NCI-H82 (cell line): Measurements from ENCODE around the gene WDR82.
A peak's percentile ranks its signal among the peaks of the same experiment; 100 is the strongest.

Experiments used
- DNase-seq: peaks from one replicate; lab custom pipeline; 2025; lab: John Stamatoyannopoulos, UW

The WDR82 gene

DNA sequence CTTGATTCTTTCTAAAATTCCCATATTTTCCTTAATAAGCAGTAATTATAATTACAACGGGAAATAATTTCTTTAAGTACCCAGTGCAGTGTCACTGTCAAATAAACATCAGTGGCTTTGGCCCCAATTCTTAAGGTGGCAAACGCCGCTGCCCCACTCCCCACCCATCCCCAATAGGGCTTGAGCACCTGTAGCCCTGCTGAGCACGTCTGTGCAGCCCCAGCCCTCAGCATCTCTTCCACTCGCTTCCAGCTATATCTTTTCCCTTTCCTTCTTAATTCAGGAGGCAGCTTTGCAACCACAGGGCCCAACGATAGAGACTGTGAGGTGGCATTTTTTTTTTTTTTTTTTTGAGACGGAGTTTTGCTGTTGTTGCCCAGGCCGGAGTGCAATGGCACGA is 23.8 kb downstream of the WDR82 start:
- DNase-seq = no peak

DNA sequence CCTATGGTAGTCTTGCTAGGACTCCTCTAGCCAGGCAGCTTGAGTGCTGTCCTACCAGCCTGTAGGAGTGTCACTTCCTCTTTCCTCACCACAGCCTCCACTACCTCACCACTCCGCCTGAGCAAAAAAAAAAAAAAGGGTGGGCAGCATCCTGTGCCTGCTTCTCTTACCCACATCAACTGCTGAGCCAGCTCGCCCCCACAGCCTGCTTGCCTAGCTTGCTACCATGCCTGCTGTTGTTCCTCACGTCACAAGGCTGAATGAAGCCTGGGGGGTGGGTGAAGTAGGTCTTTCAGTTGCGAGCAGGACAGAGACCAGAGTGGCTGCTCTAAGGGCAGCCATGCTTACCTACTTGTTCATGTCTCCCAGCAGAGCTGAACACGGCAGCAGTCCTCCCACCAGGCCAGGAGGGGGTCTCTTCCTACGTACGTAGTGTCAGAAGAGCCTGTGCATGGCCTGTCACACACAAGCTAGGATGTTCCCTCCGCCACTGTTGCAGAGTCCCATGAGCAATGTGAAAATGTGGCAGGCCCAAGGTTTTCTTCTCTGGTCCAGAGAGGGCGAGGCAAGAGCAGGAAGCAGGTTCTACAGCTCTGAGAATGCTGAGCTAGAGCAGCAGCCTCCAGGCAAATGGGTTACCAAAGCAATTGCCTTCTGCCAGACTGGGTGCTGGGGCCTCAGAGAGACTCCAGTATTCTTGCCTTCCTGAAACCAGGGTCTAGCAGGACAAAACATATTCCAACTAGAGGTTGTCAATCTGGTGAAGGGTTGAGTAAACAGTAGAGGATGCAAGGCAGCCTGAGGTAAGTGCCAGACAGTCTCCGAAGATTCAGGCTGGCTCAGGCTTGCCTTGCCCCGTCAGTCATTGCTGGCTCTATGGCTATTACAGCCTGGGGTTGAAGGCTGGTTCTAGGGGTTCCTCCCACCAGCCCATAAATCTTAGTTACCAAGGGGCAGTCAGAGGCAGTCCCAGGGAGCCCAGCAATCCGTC is 24.8 kb downstream of the WDR82 start:
- DNase-seq = no peak

DNA sequence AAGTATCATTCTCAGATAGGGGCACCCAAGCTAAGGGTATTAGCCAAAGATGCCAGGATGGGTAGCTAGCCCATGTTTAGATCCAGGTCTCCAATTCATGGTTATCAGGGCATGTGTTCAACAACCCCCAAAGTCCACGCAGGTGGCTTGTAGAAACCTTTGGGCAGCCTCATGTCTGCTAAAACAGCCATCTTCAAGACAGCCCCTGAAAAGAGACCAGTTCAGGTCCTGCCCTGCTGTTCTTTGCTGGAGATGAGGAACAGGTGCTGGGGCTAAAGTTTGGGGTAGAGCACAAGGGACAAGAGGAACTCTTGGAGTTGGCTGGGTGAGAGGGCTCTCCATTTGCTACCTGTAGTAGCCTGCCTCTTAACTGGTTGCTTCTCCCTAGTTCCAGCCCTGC is 28.3 kb downstream of the WDR82 start:
- no peak for DNase-seq

DNA sequence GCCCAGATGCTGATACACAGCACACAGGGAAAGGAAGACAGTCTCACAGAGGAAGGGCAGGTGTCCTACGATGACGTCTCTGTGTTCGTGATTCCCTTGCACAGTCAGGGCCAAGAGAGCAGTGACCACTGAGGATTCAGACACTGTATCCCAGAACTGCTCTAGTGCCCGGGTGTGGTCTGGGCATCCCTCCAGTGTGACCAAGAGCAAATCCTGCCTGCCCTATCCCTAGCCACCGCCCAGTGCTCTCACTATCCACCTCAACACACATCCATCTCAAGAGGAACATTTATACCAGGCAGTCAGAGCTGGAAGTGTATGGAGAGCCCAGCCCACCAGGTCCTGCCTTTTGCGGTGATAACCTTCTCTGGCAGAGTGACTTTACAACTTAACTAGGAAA is 28.8 kb downstream of the WDR82 start:
- no peak for DNase-seq

DNA sequence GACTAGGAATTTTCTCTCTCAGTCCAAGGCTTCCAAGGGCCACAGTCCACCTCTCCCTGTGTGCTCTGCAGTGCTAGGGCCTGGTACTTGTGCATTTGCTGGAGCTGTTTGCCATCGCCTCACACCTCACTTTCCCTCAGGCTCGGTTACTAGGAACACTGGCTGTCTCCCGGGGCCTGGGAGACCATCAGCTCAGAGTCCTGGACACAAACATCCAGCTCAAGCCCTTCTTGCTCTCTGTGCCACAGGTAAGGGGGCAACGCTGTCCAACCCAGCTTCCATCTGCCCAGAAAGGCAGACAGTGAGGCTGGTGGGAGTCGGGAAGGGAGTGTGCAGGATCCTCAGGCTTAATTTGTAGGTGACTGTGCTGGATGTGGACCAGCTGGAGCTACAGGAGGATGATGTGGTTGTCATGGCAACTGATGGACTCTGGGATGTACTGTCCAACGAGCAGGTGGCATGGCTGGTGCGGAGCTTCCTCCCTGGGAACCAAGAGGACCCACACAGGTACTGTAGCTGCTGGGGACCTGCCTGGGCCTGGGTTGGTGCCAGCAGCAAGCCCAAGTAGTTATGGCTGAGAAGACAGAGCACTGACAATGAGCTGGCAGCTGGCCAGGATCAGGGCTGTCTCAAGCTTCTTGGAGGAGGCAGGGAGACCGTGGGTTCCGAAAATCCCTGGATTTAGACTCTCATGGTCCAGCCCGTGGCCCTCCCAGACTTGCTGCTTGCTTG is 29.5 kb downstream of the WDR82 start:
- peak; percentile 50 for DNase-seq

DNA sequence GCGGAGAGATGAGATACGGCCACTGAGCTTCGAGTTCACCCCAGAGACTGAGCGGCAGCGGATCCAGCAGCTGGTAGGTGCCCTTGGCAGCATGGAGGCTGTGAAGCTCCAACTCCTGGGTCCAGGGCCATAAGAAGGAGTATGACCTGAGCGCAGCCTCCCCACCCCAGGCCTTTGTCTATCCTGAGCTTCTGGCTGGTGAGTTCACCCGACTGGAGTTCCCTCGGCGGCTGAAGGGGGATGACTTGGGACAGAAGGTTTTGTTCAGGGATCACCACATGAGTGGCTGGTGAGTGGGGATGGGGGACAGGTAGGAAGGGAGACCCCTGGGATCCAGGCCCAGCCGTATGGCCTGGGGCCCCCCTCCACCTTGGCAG is 30.3 kb downstream of the WDR82 start:
- DNase-seq = no peak

DNA sequence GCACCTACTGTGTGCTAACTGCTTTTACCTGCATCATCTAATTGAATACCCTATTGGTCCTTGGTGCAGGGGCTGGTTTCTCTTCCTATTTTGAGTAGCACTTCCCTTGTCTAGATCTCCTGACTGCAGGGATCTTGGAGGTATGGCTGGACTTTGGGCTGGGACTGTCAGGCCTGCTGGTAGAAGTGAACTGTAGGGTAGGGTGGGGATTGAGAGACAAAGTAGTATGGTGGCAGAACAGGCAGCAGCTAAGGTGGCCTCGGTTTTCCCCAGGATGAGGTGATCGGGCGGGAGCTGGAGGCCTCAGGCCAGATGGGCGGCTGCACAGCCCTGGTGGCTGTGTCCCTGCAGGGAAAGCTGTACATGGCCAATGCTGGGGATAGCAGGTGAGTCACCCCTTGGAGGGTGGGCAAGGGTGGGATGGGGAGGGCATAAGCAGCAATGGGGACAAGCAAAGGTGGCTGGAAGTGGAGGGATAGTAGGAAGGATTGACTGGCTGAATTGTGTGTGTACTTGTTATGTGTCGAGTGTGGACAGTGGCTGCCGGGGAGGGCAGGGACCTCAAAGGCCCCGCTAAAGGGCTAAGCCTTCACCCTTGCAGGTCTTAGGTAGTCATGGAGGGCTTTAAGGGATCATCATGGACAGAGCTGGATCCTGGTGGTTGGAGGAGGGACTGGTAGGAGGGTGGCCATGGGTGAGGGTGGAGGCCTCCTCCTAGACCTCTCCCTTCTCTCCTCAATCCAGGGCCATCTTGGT is 30.9 kb downstream of the WDR82 start:
- DNase-seq = no peak

DNA sequence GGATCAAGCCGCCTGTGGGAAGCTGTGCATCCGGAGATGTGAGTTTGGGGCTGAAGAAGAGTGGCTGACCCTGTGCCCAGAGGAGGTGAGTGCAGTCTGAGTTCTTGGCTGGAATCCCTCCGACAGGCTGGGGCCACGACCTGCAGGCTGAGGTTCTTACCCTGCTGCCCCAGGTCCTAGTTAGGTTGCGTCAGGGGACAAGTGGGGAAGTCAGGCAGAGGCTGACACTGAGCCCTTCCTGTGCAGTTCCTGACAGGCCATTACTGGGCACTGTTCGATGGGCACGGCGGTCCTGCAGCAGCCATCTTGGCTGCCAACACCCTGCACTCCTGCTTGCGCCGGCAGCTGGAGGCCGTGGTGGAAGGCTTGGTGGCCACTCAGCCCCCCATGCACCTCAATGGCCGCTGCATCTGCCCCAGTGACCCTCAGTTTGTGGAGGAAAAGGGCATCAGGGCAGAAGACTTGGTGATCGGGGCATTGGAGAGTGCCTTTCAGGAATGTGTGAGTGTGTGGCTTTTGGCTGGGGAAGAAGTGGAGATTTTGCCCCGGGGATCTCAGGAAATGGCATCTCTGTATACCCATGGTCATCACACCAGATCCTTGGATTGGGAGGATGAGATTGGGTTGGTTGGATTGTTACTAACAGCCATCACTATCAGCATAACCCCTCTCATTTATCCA is 31.6 kb downstream of the WDR82 start:
- DNase-seq = no peak

DNA sequence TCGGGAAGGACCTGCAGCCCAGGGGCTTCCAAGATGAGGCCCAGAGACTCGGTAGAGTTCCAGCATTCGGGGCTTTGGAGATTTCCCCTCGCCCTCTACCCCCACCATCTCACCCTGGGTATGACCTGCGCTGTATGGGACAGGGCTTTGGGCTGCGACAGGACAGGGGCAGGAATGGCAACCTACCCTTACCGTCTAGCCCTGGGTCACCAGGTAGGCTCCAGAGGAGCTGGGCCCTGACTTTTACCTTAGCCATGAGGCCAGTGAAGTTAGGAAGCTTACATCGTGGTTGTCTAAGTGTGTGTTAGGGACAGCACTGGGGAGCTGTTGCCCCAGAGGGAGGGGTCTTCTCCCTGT is 32.2 kb downstream of the WDR82 start:
- no peak for DNase-seq

DNA sequence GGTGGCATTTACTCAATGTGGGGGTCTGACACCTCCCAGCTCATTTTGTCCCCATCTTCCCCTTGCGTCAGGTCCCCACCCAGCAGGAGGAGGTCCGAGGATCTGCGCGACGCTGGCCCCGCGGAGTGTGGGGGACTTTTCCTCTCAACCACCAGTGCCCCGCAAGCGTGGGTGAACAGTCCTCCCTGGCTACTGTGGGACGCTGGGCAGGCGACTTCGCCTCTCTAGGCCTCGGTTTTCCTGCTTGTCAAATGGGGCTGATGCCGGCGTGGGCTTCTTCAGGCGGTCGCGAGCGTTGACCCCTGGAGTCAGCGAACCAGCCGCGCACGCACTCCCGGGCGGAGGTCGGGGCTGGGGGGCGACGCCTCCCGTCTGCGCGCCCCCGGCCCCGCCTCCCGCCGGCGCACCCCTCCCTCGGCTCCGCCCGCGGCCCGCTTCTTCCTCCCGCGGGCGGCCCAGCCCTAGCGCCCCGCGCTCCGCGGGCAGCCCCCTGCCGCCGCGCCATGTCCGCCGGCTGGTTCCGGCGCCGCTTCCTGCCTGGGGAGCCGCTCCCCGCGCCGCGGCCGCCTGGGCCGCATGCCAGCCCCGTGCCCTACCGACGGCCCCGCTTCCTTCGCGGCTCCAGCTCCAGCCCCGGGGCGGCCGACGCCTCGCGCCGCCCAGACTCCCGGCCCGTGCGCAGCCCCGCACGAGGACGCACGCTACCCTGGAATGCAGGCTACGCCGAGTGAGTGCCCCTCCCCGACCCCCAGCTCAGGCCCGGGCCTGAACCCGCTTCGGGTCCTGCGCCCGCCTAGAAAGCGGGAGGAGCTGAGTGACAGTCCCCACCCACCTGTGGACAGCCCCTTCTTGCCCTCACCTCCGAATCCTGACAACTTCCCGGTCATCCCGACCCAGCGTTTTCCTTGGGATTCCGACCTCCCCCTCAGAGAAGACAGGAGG is 32.9 kb downstream of the WDR82 start, which contains the start of gene PPM1M:
Gene PPM1M, plus strand, starts transcription at position 438 of the 942 bp plus-strand sequence. Its CDS starts 66 bp downstream, at position 504.
- peak; percentile 36 for DNase-seq

DNA sequence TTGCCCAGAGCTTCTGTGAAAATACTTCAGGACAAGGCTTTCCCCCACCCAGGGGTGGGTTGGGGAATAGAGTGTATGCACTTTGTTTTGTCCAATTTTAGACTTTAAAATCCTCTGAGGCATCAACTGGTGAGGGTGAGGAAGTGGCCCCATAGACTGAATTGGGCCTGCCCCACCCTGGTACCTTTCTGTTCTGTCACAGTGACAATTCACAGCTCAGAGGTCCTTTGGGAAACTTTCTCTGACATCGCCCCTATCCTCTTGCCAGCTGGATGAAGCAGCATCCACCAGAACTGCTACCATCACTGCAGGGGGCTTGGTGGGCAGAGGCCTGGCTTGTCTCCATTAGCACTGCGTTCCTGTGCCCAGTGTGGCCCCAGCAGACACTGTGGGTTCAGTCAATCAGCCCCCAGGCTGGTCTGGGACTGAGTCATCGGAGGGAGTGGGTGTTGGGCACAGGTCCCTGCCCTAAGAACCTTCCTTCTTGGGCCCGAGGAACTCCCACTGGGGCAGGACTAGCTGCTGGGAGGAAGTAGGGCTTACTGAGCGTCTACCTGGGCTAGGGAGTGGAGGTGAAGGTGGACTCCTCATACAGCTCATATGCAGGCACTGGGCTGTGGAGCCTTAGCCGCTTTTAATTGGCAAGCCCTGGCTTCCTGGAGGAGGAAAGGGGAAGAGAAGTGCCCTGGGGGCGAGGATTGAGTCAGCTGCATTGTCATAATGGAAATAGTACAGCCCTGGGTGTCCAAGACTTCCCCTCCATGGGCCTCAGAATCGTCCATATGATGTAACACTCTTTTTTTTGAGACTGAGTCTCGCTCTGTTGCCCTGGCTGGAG is 34.4 kb downstream of the WDR82 start:
- no peak for DNase-seq

DNA sequence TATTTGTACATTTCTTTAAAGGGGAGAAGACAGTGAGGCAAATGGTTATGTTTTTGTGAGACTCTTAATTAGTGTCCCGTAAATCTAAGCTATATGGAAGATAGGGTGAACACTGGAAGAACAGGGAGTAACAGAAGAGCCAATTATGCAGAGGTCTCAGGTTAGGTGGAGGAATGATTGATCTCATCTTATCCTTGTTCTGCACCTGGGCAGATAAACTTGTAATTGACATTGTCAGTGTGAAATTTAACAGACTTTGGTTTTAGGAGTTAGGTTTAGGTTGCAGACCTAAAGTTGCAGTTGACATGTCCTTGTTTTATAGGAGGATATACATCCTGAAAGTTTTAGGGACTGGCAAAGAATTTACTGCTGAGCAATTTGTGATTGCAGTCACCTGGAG is 36.4 kb downstream of the WDR82 start:
- peak; percentile 8 for DNase-seq

DNA sequence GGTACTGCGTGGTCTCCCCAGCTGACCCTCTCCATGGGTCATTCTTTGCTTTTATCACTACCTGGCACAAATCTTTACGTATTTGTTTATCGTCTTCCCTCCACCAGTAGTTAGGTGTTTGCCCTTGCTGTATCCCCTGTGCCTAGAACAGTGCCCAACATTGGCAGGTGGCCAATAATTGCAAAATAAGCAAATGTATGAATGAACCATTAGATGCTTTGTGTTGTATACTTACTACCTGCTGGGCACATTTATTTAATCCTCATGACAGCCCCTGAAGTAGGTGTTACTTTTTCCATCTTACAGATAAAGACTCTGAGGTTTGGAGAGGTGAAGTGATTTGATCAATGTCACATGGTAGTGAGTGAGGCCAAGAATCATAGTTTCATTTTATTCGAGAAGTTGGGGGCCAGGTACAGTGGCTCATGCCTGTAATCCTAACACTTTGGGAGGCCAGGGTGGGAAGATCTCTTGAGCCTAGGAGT is 37.5 kb downstream of the WDR82 start:
- DNase-seq = no peak

DNA sequence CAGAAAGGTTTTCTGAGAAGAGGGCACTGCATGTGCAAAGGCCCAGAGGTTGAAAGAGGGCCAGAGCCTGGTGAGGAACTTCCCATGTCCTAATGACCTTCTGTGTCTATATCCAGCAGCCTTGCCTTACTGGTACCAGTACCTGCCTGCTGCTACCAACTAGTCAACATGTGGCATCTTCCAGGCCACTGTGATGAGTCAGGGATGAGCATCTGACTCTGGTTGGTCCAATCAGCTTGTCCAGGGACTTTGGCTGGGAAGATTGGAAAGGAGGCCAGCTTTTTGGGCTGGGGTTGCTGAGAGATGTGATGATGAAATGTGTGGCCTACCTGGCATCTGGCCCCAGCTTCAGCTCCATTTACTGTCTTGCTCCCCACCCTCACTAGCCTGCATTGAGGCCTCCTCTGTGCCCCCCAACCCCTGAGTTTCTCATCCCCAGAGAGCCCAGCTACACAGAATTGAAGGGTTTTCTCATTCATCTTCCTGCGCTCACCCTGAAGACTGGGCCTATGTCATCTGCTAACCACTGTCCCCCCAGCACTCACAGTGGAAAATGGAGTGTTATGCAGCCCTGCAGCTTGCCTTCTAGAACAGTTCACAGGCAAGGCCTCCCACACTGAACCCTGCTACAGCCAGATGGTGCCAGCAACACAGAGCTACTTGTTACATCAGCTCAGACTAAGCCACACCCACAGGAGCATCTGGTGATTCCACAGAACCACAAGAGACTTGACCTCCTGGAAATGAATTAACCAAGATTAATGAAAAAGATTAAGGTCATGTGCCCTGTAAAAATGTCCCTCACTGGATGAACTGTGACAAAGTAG is 38.2 kb downstream of the WDR82 start:
- DNase-seq = peak; percentile 99

DNA sequence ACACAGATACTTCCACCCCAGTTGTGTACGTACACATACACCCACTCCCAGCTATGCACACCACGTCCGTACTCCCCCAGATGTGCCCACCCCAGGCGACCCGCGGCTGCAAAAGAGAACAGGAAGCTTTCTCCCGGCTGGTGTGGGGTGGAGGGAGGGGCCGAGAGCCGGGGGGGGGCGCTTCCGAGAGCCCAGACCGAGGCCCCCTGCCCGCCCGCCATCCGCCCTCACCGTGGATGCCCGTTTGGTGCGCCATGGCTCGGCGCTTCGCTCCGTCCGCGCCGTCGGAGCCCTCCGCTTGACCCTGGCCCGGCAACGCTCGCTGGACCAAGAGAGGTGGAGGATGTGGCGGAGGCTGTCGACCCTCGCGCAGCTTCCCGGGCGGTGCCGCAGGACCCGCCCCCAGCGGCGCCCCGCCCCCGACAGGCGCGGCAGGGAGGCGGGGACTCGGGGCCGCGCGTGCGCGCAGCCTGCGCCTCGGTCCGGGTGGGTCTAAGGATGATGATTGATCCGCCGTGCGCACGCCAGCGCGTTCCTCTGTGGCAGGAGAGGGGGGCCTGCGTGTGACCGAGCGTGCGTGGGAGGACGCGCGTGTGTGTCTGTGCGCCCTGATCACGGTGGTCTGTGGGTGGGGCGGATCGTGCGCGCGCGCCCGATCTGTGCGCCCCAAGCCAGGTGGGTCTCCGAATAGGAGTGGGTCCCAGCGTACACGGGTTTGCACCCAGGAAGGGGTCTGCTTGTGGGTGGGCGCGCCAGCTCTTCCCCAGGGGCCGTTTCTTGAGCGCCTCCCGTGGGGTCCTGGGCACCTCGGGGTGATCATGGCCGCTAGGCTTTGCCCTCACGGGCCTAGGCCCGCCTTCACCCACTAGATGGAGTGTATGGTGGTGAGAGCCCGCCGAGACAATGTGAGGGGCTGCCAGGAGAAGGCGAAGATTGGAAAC is 39.4 kb downstream of the WDR82 start, which contains the start of gene TWF2:
Gene TWF2, minus strand, starts transcription at position 398 of the 941 bp plus-strand sequence. Its CDS starts 142 bp downstream, at position 256.
- DNase-seq = peak; percentile 82

DNA sequence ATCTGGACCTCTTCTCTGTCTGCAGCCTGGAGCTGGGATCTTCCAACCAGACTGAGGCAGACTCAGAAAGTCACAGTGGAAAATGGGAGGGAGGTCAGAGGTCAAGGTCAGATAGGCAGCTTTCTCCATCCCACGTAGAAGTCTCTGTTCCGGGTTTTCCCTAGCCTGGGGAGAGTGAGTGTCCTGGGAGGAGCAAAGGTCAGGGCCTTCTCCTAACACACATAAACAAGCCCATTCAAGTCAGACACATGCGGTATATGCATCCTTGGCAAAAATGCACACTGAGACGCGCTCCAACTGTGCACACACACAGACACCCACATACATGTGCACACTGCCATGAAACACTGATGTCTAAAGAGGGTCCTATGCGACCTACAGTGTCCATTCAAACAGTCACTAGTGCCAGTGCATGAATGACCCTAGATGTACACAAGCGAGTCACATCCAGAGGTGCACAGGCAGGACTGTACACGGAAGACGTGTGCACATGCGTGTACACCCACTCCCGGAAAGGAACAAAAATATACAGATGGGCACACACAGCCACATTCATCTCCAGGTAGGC is 40.2 kb downstream of the WDR82 start:
- DNase-seq = no peak

DNA sequence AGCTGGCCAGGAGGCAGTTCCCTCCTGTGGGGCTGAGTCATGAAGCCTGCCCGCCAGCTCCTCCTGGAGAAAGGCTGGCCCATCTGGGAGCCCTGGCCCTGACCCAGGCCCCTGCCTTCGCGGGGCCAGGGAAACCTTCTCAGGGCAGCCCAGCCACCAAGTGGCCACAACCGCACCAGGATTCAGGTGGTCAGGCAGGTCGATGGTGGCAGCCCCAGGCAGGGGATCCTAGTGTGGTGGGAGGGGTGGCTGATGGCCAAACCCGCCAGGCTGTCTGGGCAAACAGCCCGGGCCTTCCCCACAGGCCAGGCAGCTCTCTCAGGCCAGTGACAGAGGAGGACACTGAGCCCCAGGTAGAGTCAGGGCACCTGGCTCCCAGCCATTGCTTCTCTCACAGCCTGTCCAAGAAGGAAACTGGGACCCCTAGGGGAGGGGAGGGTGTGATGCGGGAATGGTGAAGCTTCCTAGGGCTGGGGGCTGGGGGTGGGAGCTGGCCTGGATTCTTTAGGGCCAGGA is 40.7 kb downstream of the WDR82 start:
- DNase-seq = peak; percentile 13
